Keratinocyte (primary cell): ENCODE data around the gene EOGT. TPM values are rescaled to one million over a fixed set of nuclear protein-coding genes. Genes with fewer than 3 reads are reported as not detected.

ENCODE experiments used
- DNase-seq: peaks from one replicate; pipeline ENCODE4 v3.0.0-alpha.2; 2011; ENCODE audit warnings: low read depth, missing footprints, low spot score
- FAIRE-seq: peaks from 2 replicates; lab custom pipeline; 2011; peaks lifted over from hg19 to GRCh38; lab: Jason Lieb, UNC
- H2AFZ ChIP-seq: 2 replicates; pipeline ENCODE4 v1.6.0; 2012; ENCODE audit warnings: low read length, control low read depth, inconsistent platforms; ENCODE audit not compliant: control insufficient read depth
- H3K27ac ChIP-seq: 2 replicates; pipeline ENCODE4 v1.5.1; 2011; ENCODE audit warnings: low read length; ENCODE audit not compliant: control insufficient read depth, insufficient read depth
- H3K27me3 ChIP-seq: 3 replicates; pipeline ENCODE4 v1.6.0; 2011; ENCODE audit warnings: low read length; ENCODE audit not compliant: control insufficient read depth, insufficient read depth; ENCODE audit errors: extremely low read depth
- H3K36me3 ChIP-seq, 2 experiments: 2 replicates in 1 of 2; 3 replicates in 1 of 2; pipeline ENCODE4 v1.5.1; 2011; ENCODE audit warnings: low read length in 2 of 2, mild to moderate bottlenecking in 1 of 2; ENCODE audit not compliant: control insufficient read depth in 2 of 2, insufficient read depth in 2 of 2; ENCODE audit errors: extremely low read depth in 1 of 2
- H3K4me1 ChIP-seq: 3 replicates; pipeline ENCODE4 v1.5.1; 2011; ENCODE audit warnings: low read length; ENCODE audit not compliant: control insufficient read depth, insufficient read depth; ENCODE audit errors: extremely low read depth
- H3K4me2 ChIP-seq: 3 replicates; pipeline ENCODE4 v1.6.0; 2011; ENCODE audit warnings: low read depth, low read length; ENCODE audit not compliant: control insufficient read depth, insufficient read depth; ENCODE audit errors: extremely low read depth
- H3K4me3 ChIP-seq, 3 experiments: fragments of 200-600 bp in 1 of 3; sonication (generic) in 1 of 3; 2 replicates in 2 of 3; 3 replicates in 1 of 3; pipeline ENCODE4 v1.5.1; 2011 to 2016; ENCODE audit warnings: low read length in 3 of 3, mild to moderate bottlenecking in 3 of 3, control low read depth in 2 of 3, inconsistent platforms in 1 of 3, low read depth in 1 of 3, mixed read lengths in 1 of 3, mixed run types in 1 of 3, moderate library complexity in 1 of 3; ENCODE audit not compliant: control insufficient read depth in 2 of 3, insufficient read depth in 2 of 3; ENCODE audit errors: extremely low read depth in 1 of 3
- H3K79me2 ChIP-seq: 2 replicates; pipeline ENCODE4 v1.6.0; 2012; ENCODE audit warnings: low read length; ENCODE audit not compliant: control insufficient read depth, insufficient read depth
- H3K9ac ChIP-seq: 3 replicates; pipeline ENCODE4 v1.6.0; 2011; ENCODE audit warnings: low read length; ENCODE audit not compliant: control insufficient read depth, insufficient read depth; ENCODE audit errors: extremely low read depth
- H3K9me1 ChIP-seq: 3 replicates; pipeline ENCODE4 v1.6.0; 2011; ENCODE audit warnings: low read length; ENCODE audit not compliant: control insufficient read depth, insufficient read depth; ENCODE audit errors: extremely low read depth
- H3K9me3 ChIP-seq: 2 replicates; pipeline ENCODE4 v1.5.1; 2012; ENCODE audit warnings: low read depth, low read length; ENCODE audit not compliant: control insufficient read depth
- H4K20me1 ChIP-seq: 3 replicates; pipeline ENCODE4 v1.6.0; 2011; ENCODE audit warnings: low read length; ENCODE audit not compliant: control insufficient read depth, insufficient read depth; ENCODE audit errors: extremely low read depth
- CTCF ChIP-seq, 3 experiments: IDR thresholded peaks in 1 of 3; conservative IDR thresholded peaks in 1 of 3; optimal IDR thresholded peaks in 1 of 3; 2 replicates in 2 of 3; 3 replicates in 1 of 3; pipeline versions ENCODE3 to v1.5.1; 2011; ENCODE audit warnings: low read length in 3 of 3, mild to moderate bottlenecking in 3 of 3, moderate library complexity in 2 of 3, control low read depth in 1 of 3, inconsistent platforms in 1 of 3; ENCODE audit not compliant: insufficient read depth in 2 of 3; ENCODE audit errors: extremely low read depth in 1 of 3
- EZH2 ChIP-seq: IDR thresholded peaks from one replicate; pipeline ENCODE4 v1.6.1; 2012; ENCODE audit warnings: inconsistent platforms, mild to moderate bottlenecking, low read length, moderate library complexity
- dilution Hi-C: fragments of 300-500 bp; cut with MboI; formaldehyde crosslinking; loops from one replicate; pipeline ENCODE4 v1.7.0; 2020; ENCODE audit warnings: low sequenced_read_pairs; ENCODE audit not compliant: extremely low pct_ligation_motif_present
- polyA plus RNA-seq, 5 experiments: library from polyadenylated mRNA; depleted of rRNA in 3 of 5; stranded (reverse) in 3 of 5; stranded (forward) in 1 of 5; unstranded in 1 of 5; fragments of >200 nt; gene quantifications; 1 replicate in 1 of 5; 2 replicates in 3 of 5; 3 replicates in 1 of 5; pipeline versions ENCODE4 v1.2.1 to v1.2.3, GENCODE V29; 2011 to 2012; ENCODE audit warnings: missing spikeins in 2 of 5, low read depth in 1 of 5, low replicate concordance in 1 of 5

Gene EOGT
- polyA plus RNA-seq, 1 donor (not counting 4 experiments of a cell fraction or from before 2014, with no cell fraction given) = 39.0 TPM

- DNase-seq (no peak), FAIRE-seq (no peak)
- Histone ChIP-seq H3K4me2 (no peak overlapping the region), H3K9ac (no peak overlapping the region), H3K9me3 (no peaks in the 10 kb centered on the region), H3K36me3 (peaks cover 15 to 20% of the 10 kb centered on the region in 2 experiments), H3K9me1 (no peaks in the 10 kb centered on the region), H3K27me3 (no peaks in the 10 kb centered on the region), H4K20me1 (no peaks in the 10 kb centered on the region), H2AFZ (no peak overlapping the region), H3K27ac (no peak overlapping the region), H3K4me1 (peaks cover 13% of the 10 kb centered on the region), H3K4me3 (no peak overlapping the region), H3K79me2 (peaks cover 49% of the 10 kb centered on the region)
- dilution Hi-C loops = no loop called here
- no peak for TF ChIP-seq EZH2
- no peak for TF ChIP-seq CTCF (optimal IDR thresholded peaks at IDR 0.05 in 1 of 3, IDR thresholded peaks at IDR 0.05 in 1 of 3, conservative IDR thresholded peaks at IDR 0.05 in 1 of 3; ENCODE audit: extremely low read depth in 1 of 3, insufficient read depth in 2 of 3, low read length in 3 of 3)
Measured at GRCh38 chr3:69048990-69049389, 35.5 kb upstream of the EOGT start.

GRCh38 chr3:69044608-69045007 lies 31.1 kb upstream of the EOGT start:
- H3K9me1 ChIP-seq = no peaks in the 10 kb centered on the region
- H3K4me3 ChIP-seq = no peak overlapping the region
- no peak overlapping the region for H3K4me2 ChIP-seq
- TF ChIP-seq CTCF (optimal IDR thresholded peaks at IDR 0.05 in 1 of 3, IDR thresholded peaks at IDR 0.05 in 1 of 3, conservative IDR thresholded peaks at IDR 0.05 in 1 of 3; ENCODE audit: extremely low read depth in 1 of 3, insufficient read depth in 2 of 3, low read length in 3 of 3) (no peak), EZH2 (no peak)
- FAIRE-seq (no peak), DNase-seq (no peak)
- H3K4me1 ChIP-seq = no peaks in the 10 kb centered on the region
- H3K36me3 ChIP-seq = peaks cover 20 to 25% of the 10 kb centered on the region in 2 experiments
- no peak overlapping the region for H3K27ac ChIP-seq
- H2AFZ ChIP-seq = no peak overlapping the region
- no peak overlapping the region for H3K9ac ChIP-seq
- H3K79me2 ChIP-seq = peaks cover 24% of the 10 kb centered on the region
- no peaks in the 10 kb centered on the region for H3K27me3 ChIP-seq
- H3K9me3 ChIP-seq = no peaks in the 10 kb centered on the region
- H4K20me1 ChIP-seq = no peaks in the 10 kb centered on the region
- dilution Hi-C loops = no loop called here
